HPDE6-E6E7 (cell line): ENCODE results near the gene PHF21B.
"Not testable (repeated sequence)": the region's sequence is repeated elsewhere in the genome, so short reads cannot be mapped to it uniquely, and the experiment has no call there.

Experiments used
- DNase-seq: peaks from one replicate; pipeline ENCODE4 v3.0.0; 2011; ENCODE audit warnings: missing footprints; ENCODE audit errors: extremely low spot score

The PHF21B gene

DNA sequence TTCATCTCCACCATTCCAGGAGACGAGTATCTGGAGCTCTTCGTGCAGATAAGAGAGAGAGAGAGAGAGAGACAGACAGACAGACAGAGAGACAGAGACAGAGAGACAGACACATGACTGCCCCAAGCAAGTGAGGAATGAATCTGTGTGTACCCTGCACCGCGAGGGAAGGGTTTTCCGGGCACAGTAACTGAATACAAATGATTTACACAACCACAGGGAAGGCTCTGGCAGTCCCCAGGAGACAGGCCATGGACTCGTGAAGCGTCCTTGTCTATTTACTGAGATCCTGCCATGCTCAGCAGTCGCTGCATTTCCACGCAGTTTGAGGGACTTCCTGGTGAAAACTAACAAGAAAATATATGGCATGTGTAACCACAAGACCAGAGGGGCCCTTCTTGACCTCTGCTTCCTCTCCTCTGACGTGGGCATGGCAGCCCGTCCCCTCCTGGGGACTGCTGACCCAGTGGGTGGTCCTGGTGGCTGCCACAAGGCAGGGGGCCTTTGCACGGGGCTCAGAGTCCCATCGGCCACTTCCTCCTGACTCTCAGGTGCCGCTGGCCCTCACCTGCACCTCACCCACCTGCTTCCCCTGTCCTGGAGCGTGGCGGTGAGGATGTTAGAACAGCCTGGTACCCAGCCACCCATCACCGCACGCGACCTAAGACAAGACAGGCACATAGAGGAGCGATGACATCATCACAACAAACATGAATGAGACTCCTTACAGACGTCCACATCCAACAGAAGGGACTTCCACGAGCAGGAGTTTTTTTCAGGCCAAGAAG is 75.9 kb downstream of the PHF21B start:
- no peak for DNase-seq

DNA sequence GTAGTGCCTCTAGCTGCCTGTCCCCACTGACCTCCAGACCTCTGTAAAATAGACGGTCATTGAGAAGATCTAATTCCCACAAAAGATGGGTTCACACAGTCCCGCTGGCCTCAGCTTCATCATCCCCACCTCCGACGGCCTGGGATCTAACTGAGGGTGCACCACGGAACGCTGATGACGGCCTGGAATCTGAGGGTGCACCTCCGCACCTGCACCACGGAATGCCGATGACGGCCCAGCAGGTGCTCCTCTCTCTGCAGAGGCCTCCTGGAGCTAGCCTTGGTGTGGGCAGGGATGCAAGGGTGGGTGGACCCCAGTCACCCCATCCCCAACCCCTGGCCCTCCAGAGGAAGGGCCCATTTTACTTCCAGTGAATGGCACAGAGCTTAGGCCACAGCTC is 77.3 kb downstream of the PHF21B start:
- DNase-seq: no peak

GRCh38 chr22:44931766-44932165 is 78.0 kb downstream of the PHF21B start:
- DNase-seq: no peak

DNA sequence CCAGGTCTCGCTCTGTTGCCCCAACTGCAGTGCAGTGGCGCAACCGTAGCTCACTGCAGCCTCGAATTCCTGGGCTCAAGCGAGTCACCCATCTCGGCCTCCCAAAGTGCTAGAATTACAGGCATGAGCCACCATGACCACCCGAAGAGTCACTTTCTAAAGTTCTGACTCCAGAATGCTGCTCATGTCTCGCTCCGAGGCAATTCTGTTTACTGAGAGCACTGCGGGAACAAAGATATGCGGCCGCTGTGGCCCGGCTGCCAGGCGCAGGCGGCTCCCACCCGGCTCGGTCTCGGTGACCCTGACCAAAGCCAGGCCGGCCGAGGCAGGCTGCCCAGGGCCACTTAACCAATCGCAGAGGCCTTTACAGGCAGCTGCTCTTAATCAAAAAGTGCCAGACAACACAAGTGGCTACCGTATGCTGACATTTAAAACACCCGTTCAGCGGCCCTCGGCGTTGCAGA is 78.7 kb downstream of the PHF21B start:
- DNase-seq: no peak

GRCh38 chr22:44930711-44931035 is 79.1 kb downstream of the PHF21B start:
- no peak for DNase-seq

- no peak for DNase-seq
These were observed 79.6 kb downstream of the PHF21B start for GRCh38 chr22:44930016-44930710.

DNA sequence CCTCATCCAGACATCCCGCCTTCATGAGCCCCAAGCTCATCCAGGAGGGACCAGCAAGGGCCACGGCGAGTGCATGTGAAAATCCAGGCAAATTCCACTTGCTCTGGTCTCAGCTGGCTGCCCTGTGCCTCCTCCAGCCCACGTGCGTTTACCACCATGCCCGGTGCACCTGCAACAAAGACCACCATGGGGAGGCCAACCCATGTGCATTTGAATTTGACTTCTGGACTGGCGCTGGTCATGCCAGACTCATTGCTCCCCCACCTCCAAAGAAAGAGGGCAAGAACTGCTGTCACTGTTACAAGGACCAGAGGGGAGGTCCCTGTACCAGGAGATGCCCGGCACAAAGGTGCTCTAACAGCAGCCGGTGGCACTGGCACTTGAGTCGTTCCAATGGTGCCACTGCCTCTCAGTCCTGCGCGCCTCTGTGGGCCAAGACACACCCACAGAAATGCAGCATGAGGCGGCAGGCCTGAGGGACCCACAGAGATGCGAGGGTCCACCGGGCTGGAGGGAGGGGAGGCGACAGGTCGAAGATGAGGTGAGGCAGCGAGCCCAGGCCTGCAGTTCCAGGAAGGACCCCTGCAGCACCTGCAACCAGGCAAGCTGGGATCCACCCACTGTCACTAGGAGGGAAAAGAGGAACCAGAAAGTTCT is 80.3 kb downstream of the PHF21B start:
- DNase-seq: no peak

- DNase-seq: no peak
These were observed 81.0 kb downstream of the PHF21B start for GRCh38 chr22:44928711-44929358.

- DNase-seq: no peak
These were observed 81.7 kb downstream of the PHF21B start for GRCh38 chr22:44928136-44928463.

- DNase-seq: no peak
These were observed 82.2 kb downstream of the PHF21B start for GRCh38 chr22:44927463-44928135.

DNA sequence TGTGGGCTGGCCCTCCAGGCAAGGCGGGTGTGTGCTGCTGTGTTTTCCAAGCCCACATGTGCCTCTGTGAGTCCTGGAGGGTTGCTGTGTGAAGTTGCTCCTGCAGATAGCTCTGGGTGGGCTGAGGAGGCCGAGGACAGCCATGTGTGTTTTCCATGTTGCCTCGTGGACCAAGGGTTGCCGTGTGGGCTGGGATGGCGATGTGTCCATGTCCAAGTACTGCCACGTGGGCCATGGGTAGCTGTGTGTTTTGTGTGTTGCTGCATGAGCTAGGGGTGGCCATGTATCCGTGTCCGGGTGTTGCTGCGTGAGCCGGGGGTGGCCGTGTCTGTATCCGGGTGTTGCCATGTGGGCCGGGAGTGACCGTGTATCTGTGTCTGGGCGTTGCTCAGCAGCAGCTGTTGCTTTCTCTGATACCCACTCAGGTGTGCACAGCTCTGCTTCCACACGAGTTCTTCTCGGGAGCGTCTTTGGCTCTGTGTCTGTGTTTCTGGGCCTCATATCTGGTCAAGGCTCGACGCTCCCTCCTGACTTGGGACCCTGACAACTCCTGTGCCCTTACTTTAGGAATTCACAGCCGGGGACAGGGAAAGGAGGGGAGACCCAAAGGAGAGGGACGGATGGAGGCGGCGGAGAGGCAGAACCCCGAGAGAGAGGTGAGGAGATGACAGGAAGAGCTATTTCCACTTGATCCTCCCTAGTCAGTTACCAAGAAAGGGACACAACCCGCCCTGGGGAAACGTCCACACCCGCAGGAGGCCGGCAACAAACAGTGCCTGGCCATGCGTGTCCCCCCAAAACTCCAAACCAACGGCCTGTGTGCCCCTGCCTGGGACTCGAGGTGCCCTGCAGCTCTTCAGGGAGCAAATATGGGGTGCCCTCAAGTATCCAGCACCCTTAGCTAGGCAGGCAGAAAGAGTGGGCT is 83.1 kb downstream of the PHF21B start:
- no peak for DNase-seq

- DNase-seq: no peak
These were observed 83.7 kb downstream of the PHF21B start for GRCh38 chr22:44926124-44926475.

DNA sequence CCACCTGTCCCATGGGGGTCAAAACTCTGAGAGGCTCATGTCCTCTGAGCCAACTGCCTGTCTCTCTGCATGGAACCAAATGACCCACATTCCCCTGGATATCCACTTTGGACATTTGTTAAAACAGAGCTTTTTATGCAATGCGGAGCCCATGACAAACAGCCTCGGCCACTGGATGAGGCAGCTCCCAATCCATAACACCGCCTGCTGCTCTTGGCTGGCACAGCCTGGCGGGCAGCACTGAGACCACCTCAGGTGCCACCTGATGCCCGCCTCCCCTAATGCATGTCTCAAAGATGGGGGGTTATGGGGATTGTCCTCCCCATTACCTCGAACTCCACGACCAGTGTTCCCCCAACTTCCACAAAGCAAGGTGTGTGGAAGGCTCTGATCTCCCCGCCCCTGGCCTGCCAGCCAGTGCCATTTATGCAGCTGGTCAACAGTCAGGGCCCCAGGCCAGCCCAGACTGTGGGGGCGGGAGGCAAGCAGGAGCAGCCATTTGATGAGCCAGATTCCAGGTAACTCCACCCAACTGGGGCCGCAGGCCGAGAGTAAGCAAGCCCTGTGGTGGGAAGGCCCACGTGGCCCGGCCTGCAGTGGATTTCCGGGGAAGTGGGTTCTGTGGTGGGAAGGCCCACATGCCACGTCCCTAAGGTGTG is 84.2 kb downstream of the PHF21B start:
- no peak for DNase-seq

GRCh38 chr22:44924710-44925109 is 85.1 kb downstream of the PHF21B start:
- no peak for DNase-seq

DNA sequence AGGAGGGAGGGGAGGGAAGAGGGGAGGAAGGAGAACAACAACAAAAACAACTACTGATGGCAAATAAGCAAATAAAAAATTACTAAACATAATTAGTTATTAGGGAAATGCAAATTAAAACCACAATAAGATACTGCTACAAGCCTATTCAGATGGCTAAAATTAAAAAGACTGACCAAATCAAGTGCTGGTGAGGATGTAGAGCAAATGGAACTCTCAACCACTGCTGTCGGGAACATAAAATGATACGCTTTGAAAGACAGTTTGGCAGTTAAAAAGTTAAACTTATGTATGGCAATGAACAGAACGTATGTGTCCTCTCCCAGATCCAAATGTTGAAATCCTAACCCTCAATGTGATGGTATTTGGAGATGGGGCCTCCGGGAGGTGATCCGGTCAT is 85.7 kb downstream of the PHF21B start:
- no peak for DNase-seq

DNA sequence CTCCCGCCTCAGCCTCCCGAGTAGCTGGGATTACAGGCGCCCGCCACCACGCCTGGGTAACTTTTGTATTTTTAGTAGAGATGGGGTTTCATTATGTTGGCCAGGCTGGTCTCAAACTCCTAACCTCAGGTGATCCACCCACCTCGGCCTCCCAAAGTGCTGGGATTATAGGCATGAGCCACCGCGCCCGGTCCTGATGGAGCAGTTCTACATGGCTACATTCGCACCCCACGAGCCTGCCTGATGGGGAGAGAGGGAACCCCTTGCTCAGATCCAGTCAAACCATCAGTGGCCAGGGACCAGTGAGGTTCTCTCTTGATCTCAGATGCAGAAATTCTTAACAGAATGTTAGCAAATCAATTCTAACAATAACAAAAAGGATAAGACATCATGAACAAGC is 88.0 kb downstream of the PHF21B start:
- DNase-seq: not testable (repeated sequence)

GRCh38 chr22:44920183-44920582 is 89.6 kb downstream of the PHF21B start:
- no peak for DNase-seq

- DNase-seq: no peak
These were observed 90.1 kb downstream of the PHF21B start for GRCh38 chr22:44919691-44920090.

- no peak for DNase-seq
These were observed 90.8 kb downstream of the PHF21B start for GRCh38 chr22:44918925-44919392.
